ENCODE measurements around the gene ATP8A2.

DNA sequence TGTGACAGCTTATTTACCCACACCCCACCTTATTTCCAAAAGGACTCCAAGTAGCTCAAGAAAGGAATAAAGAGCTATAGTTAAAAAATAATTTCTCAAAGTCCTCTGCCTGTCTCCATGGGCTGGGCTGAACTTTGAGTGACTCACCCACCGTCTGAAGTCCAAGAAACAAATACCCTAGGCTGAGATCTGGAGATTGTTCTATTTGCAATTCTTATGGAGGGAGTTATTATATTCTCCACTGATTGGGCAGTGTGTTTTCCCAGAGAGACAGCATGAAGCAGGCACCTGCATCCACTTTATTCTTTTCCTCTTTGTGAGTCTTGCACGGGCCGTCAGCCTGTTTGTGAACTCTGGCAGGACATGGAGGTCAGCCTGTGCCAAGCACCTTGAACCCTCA is 616.9 kb downstream of the ATP8A2 start:
- no peak for TF ChIP-seq KAT7 (CRISPR knock-in tag; IDR thresholded peaks at IDR 0.05; ENCODE audit: borderline replicate concordance)
- TF ChIP-seq TCF7 (CRISPR knock-in tag; IDR thresholded peaks at IDR 0.05; ENCODE audit: low read depth): no peak
- TF ChIP-seq, protein P1, sequence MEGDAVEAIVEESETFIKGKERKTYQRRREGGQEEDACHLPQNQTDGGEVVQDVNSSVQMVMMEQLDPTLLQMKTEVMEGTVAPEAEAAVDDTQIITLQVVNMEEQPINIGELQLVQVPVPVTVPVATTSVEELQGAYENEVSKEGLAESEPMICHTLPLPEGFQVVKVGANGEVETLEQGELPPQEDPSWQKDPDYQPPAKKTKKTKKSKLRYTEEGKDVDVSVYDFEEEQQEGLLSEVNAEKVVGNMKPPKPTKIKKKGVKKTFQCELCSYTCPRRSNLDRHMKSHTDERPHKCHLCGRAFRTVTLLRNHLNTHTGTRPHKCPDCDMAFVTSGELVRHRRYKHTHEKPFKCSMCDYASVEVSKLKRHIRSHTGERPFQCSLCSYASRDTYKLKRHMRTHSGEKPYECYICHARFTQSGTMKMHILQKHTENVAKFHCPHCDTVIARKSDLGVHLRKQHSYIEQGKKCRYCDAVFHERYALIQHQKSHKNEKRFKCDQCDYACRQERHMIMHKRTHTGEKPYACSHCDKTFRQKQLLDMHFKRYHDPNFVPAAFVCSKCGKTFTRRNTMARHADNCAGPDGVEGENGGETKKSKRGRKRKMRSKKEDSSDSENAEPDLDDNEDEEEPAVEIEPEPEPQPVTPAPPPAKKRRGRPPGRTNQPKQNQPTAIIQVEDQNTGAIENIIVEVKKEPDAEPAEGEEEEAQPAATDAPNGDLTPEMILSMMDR (IDR thresholded peaks at IDR 0.05): no peak
- TF ChIP-seq ZNF396 (CRISPR knock-in tag; IDR thresholded peaks at IDR 0.05; ENCODE audit: borderline replicate concordance): no peak
- no peak for TF ChIP-seq SP1 (CRISPR knock-in tag; conservative IDR thresholded peaks at IDR 0.05)
- no peak for TF ChIP-seq NR1H2 (CRISPR knock-in tag; IDR thresholded peaks at IDR 0.05)
- TF ChIP-seq OVOL2 (CRISPR knock-in tag; IDR thresholded peaks at IDR 0.05; ENCODE audit: borderline replicate concordance): no peak
- TF ChIP-seq, protein P2, sequence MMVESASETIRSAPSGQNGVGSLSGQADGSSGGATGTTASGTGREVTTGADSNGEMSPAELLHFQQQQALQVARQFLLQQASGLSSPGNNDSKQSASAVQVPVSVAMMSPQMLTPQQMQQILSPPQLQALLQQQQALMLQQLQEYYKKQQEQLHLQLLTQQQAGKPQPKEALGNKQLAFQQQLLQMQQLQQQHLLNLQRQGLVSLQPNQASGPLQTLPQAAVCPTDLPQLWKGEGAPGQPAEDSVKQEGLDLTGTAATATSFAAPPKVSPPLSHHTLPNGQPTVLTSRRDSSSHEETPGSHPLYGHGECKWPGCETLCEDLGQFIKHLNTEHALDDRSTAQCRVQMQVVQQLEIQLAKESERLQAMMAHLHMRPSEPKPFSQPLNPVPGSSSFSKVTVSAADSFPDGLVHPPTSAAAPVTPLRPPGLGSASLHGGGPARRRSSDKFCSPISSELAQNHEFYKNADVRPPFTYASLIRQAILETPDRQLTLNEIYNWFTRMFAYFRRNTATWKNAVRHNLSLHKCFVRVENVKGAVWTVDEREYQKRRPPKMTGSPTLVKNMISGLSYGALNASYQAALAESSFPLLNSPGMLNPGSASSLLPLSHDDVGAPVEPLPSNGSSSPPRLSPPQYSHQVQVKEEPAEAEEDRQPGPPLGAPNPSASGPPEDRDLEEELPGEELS (CRISPR knock-in tag; IDR thresholded peaks at IDR 0.05): no peak
- TF ChIP-seq, protein P3, sequence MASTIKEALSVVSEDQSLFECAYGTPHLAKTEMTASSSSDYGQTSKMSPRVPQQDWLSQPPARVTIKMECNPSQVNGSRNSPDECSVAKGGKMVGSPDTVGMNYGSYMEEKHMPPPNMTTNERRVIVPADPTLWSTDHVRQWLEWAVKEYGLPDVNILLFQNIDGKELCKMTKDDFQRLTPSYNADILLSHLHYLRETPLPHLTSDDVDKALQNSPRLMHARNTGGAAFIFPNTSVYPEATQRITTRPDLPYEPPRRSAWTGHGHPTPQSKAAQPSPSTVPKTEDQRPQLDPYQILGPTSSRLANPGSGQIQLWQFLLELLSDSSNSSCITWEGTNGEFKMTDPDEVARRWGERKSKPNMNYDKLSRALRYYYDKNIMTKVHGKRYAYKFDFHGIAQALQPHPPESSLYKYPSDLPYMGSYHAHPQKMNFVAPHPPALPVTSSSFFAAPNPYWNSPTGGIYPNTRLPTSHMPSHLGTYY (CRISPR knock-in tag; IDR thresholded peaks at IDR 0.05): no peak

Data from WTC11 (cell line).